ENCODE measurements around the gene CAD. TPM values are rescaled to one million over a fixed set of nuclear protein-coding genes. Genes with fewer than 3 reads are reported as not detected.

Gene CAD
- total RNA-seq, 1 donor from 2014 or later = 62.8 TPM

- no peak for DNase-seq (ENCODE audit: low read depth, low spot score)
Observed at GRCh38 chr2:27198627-27199026, 18.5 kb upstream of the CAD start.

GRCh38 chr2:27199241-27199640, 17.9 kb upstream of the CAD start:
- DNase-seq (ENCODE audit: low read depth, low spot score) = no peak

GRCh38 chr2:27201675-27202074, 15.5 kb upstream of the CAD start:
- no peak for DNase-seq (ENCODE audit: low read depth, low spot score)

DNA sequence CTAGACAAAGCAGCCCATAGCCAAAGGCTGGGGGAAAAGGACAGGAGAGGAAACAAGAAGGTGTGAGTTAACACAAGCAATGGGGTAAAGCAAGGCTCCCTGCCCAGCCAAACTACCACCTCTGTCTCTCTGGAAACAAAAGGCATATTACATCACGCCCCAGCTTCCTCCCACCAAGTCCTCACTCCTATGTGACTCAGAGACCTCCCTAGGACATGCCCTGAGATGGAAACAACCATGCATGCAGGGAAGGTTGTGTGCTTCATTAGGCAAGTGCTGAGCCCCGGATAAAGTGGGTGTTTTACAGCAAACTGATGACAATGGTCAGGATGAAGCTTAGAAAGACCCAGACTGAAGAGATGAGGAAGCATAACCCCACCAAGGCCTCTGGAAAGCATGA, 14.3 kb upstream of the CAD start:
- no peak for DNase-seq (ENCODE audit: low read depth, low spot score)

DNA sequence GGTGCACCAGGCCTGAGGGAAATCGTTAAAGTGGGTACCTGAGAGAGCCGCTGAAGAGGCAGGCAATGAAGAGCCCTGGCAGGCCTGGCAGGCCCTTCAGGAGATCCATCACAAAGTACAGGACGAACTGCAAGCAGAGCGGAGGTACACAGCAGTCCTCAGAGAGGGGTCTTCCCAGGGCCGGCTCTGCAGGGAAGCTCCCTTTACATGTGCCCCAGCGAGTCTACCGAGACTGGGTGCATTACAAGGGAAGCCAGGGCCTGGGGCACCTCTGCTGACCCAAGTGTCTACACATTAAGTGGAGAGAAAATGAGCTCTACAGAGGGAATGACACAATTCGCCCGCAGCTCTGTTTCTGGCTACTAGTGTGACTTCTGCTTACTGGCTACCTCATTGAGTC, 13.4 kb upstream of the CAD start:
- DNase-seq (ENCODE audit: low read depth, low spot score) = no peak

- DNase-seq (ENCODE audit: low read depth, low spot score) = no peak
Observed at GRCh38 chr2:27204566-27204965, 12.6 kb upstream of the CAD start.

DNA sequence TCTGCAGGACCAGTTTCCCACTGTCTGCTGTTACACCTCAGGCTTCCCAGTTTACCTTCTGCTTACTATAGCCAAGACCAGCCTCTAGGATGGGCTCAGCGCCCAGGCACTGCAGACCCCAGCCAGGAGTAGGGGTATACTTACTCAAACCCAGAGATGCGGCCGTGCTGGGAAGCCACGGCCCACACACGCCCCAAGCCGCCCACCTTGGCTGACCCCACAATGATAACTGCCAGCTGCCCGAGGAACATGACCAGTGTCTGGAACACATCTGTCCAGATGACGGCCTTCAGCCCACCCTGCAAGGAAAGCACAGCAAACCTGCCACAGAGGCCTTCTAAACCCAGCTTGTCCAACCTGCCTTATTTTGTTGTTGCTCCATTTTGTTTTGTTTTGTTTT, 12.0 kb upstream of the CAD start:
- no peak for DNase-seq (ENCODE audit: low read depth, low spot score)

DNA sequence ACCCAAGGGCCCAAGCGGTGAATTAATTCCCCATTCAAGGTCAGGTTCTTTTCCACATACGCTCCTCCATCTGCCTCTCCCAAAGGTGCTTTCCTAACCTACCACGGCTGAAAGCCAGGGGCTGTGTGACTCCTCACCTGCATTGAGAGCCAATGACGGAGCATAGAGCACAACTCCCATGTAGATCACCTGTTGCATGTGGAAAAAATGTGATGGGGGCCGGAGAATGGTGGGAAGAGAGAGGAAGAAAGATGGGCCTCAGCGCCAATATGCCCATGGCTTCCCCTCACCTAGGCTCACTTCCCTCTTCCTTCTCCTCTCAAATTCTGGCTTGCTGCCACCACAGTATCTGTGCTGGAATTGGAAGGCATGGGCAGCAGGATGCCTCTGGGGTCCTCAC, 10.8 kb upstream of the CAD start:
- DNase-seq (ENCODE audit: low read depth, low spot score) = no peak

DNA sequence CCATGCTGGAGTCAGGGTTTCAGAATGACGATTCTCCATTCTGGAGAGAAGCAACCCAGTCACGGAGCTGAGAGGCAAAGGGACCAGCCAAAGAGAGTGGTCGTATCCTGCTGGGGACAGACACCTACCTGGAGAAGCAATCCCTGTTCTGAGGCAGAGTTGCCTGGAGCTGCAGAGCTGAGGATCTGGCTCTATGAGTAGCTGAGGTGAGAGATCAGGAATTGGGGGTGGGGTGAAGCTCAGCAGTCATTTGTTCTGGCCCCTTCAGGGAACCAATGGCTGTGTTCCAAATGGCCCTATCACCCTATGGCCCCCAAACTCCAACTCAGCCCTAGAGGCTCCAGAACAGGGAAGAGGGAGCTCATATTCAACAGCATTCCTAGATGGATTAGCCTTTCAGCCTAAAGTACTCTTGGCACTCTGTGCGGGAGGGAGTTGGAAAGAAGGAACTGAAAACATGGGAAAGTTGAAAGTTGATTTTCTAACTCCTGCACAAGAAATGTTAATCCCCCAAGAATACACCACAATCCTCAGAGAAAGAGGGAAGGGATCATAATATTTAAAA, 8.6 kb upstream of the CAD start:
- DNase-seq (ENCODE audit: low read depth, low spot score) = no peak

DNA sequence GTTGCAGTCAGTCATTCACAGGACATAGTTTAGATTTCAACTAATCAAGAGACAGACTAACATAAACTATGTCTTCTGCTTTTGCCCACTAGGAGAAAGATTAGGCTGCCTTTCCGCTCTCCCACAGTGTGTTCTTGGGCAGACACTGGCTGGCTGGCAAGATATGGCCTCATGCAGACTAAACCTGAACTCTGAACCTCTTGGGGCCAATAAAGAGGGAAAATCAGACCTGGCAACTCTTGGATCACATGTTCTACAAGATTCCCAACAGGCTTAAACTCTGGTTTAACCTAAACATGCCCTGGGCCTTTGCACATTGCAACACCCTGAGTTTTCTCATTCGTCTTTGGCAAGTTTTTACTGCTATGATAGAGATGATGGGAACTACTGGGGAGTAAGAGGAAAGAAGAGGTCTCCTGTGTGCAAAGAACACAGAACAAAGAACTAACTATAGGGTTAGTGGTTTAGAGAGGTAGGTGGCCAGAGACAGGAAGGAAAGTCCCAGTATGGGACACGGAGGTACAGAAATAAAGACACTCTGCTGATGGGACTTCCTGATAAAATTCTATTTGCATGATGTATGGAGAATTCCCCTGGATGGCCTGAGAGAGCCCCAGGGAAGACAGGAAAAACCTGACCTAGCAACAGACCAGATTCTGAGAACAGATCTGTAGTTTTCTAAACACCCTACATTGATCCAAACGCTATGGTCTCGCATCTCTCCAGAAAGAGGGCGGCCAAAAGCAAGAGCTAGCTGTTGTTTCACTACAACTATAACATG, 7.4 kb upstream of the CAD start:
- no peak for DNase-seq (ENCODE audit: low read depth, low spot score)

GRCh38 chr2:27211241-27211942, 5.8 kb upstream of the CAD start:
- no peak for DNase-seq (ENCODE audit: low read depth, low spot score)

DNA sequence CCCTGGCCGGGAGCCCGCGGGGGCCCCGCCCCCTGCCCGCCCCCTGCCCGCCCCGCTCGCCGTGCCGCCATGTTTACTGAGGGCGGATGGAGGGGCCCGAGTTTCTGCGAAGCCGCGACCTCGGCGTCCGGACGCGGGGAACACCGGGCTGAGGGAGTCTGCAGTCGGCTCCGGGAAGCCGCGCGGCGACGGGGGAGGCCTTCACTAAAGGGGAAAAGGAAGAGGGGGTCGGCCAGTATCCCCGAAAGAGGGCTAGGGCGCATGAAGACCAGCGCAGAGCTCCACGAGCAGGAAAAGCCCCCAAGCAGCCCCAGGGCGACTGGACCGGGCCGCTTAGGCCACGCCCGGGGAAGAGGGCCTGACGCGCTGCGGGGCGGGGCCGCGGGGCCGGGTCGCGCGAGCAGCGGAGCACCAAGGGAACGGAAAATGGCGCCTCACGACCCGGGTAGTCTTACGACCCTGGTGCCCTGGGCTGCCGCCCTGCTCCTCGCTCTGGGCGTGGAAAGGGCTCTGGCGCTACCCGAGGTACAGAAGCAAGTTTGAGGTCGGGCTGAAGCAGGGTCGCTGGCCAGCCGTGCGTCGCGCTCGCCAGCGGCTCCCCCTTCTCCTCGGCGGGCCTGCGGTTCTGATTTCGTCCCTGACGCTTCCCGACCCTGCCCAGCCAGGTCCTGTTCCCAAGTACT, 5.1 kb upstream of the CAD start, which contains the start of the genes ATRAID and SLC5A6:
ATRAID (plus strand) TSS at position 99 of the 683 bp plus-strand sequence; CDS start at position 427, 328 bp downstream.
SLC5A6 (minus strand) TSS at position 326 of the 683 bp plus-strand sequence. CDS start 4,618 bp downstream, outside the sequence.
- DNase-seq (ENCODE audit: low read depth, low spot score) = peak; percentile 56

- no peak for DNase-seq (ENCODE audit: low read depth, low spot score)
Observed at GRCh38 chr2:27212626-27213471, 4.3 kb upstream of the CAD start.

DNA sequence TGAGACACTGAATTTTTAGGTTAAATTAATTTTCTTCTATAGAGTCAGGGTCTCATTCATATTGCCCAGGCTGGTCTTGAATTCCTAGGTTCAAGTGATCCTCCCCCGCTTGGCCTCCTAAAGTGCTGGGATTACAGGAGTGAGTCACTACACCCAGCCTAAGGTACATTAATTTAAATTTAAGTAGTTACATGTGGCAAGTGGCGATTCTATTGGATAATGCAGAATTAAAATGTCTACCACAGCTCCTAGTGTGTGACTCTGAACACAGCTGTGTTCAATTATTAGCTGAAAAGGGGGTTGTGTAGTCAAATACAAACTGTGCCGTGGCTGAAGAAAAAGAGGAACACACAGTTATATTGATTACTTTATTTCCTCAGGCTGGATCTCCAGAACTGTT, 2.2 kb upstream of the CAD start:
- DNase-seq (ENCODE audit: low read depth, low spot score) = no peak

DNA sequence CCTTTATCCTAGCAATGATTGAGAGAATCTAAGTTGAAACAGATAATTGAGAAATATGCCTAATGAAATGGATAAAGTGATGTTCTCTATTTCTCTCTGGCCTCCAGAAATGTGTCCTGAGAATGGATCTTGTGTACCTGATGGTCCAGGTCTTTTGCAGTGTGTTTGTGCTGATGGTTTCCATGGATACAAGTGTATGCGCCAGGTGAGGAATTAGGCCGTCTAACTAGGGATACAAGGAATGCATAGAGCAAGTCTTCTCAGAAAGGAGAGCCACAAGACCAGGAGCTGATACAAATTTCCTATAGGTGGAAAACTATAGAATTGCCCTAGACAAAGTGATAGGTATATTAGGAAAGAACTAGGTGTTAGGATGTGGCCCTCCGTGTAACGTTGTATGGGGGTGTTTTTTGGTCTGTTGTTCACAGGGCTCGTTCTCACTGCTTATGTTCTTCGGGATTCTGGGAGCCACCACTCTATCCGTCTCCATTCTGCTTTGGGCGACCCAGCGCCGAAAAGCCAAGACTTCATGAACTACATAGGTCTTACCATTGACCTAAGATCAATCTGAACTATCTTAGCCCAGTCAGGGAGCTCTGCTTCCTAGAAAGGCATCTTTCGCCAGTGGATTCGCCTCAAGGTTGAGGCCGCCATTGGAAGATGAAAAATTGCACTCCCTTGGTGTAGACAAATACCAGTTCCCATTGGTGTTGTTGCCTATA, 592 bp upstream of the CAD start:
- DNase-seq (ENCODE audit: low read depth, low spot score) = no peak

DNA sequence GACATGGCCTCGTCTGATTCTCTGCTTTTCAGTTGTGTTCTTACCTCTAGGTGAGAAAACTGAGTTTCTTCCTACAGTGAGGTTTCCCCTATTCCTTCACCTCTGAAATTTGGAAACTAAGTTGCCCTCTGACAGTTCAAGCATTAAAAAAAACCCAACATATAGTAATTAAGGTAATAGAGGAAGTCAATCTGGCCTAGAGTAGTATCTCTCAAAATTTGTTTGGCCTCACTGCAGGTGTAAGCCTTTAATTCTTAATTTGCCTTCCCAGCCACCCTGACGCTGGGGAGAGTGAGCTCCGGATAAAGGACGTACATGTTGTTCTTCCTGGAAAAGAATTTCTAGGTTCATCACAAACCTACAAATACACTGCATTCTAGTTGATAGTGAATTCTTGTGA, 1.4 kb downstream of the CAD start:
- DNase-seq (ENCODE audit: low read depth, low spot score) = no peak

- no peak for DNase-seq (ENCODE audit: low read depth, low spot score)
Observed at GRCh38 chr2:27219091-27219490, 1.9 kb downstream of the CAD start.

GRCh38 chr2:27220091-27220490, 2.9 kb downstream of the CAD start:
- no peak for DNase-seq (ENCODE audit: low read depth, low spot score)

- no peak for DNase-seq (ENCODE audit: low read depth, low spot score)
Observed at GRCh38 chr2:27221166-27221565, 4.0 kb downstream of the CAD start.

DNA sequence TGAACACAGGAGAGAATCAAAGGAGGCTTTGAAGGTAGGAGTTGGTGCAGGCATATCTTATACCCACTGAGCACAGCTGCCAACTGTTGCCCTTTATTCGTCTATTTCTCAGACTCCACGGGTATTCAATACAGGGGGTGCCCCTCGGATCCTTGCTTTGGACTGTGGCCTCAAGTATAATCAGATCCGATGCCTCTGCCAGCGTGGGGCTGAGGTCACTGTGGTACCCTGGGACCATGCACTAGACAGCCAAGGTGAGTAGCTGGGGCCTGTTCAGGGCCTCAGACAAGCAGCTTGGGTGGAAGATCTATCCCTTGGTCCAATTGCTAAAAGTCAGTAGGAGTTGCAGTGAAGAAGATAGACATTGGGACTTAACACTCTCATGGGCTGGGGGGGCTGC, 5.2 kb downstream of the CAD start:
- DNase-seq (ENCODE audit: low read depth, low spot score) = no peak
